Liver (tissue), 9 donors: ENCODE measurements around the gene SLC11A1. TPM values are rescaled to one million over a fixed set of nuclear protein-coding genes. Genes with fewer than 3 reads are reported as not detected.

Source experiments
- DNase-seq: peaks from one replicate; pipeline ENCODE4 v3.0.0-alpha.2; 2017; ENCODE audit warnings: low spot score
- H3K27ac ChIP-seq, 2 donors: one replicate each; pipeline ENCODE4 v1.7.0; 2013; ENCODE audit warnings: inconsistent platforms in 2 of 2, low read length in 2 of 2, control low read depth in 1 of 2, low read depth in 1 of 2, mild to moderate bottlenecking in 1 of 2
- H3K27me3 ChIP-seq, 4 donors: one replicate each; pipeline versions ENCODE4 v1.6.1 to v1.7.0; 2013; ENCODE audit warnings: low read length in 3 of 4, inconsistent platforms in 1 of 4, mild to moderate bottlenecking in 1 of 4, moderate library complexity in 1 of 4; ENCODE audit not compliant: control insufficient read depth in 4 of 4, insufficient read depth in 4 of 4
- H3K36me3 ChIP-seq, 4 donors: one replicate each; pipeline versions ENCODE4 v1.6.1 to v1.7.0; 2013; ENCODE audit warnings: low read length in 3 of 4, mild to moderate bottlenecking in 3 of 4, low read depth in 1 of 4, moderate library complexity in 1 of 4; ENCODE audit not compliant: control insufficient read depth in 4 of 4, insufficient read depth in 3 of 4
- H3K4me1 ChIP-seq, 4 donors: one replicate each; pipeline versions ENCODE4 v1.6.1 to v1.7.0; 2013; ENCODE audit warnings: low read length in 3 of 4, mild to moderate bottlenecking in 3 of 4, moderate library complexity in 1 of 4; ENCODE audit not compliant: control insufficient read depth in 4 of 4, insufficient read depth in 4 of 4
- H3K4me3 ChIP-seq, 3 donors: one replicate each; pipeline versions ENCODE4 v1.6.1 to v1.7.0; 2013; ENCODE audit warnings: low read length in 3 of 3, control low read depth in 1 of 3, low read depth in 1 of 3, mild to moderate bottlenecking in 1 of 3
- H3K9ac ChIP-seq, 2 donors: one replicate each; pipeline ENCODE4 v1.7.0; 2013; ENCODE audit warnings: low read length in 2 of 2, mild to moderate bottlenecking in 2 of 2, moderate library complexity in 2 of 2, control low read depth in 1 of 2, low read depth in 1 of 2
- H3K9me3 ChIP-seq, 4 donors: one replicate each; pipeline versions ENCODE4 v1.6.1 to v1.7.0; 2013; ENCODE audit warnings: low read length in 3 of 4; ENCODE audit not compliant: control insufficient read depth in 4 of 4
- ATF3 ChIP-seq: IDR thresholded peaks from 2 replicates; pipeline ENCODE4 v1.6.1; 2016; ENCODE audit warnings: antibody characterized with exemption
- CTCF ChIP-seq: fragments of 150-350 bp; IDR thresholded peaks from 2 replicates; pipeline ENCODE4 v1.5.1; 2017; ENCODE audit warnings: improper control_type of control experiment, low read depth, low read length; ENCODE audit not compliant: missing input control
- EGR1 ChIP-seq, 2 donors: IDR thresholded peaks; 2 replicates each; pipeline ENCODE4 v1.6.1; 2016 to 2018; ENCODE audit warnings: antibody characterized with exemption in 2 of 2, low read depth in 2 of 2
- FOXA1 ChIP-seq: IDR thresholded peaks from 2 replicates; pipeline ENCODE4 v1.6.1; 2016; ENCODE audit warnings: antibody characterized with exemption
- FOXA2 ChIP-seq: IDR thresholded peaks from 2 replicates; pipeline ENCODE4 v1.6.1; 2016; ENCODE audit warnings: antibody characterized with exemption
- GABPA ChIP-seq, 2 donors: IDR thresholded peaks in 1 of 2; conservative IDR thresholded peaks in 1 of 2; 2 replicates each; pipeline ENCODE4 v1.6.1; 2016; ENCODE audit warnings: antibody characterized with exemption in 2 of 2, mild to moderate bottlenecking in 1 of 2, moderate library complexity in 1 of 2
- HNF4A ChIP-seq, 2 donors: conservative IDR thresholded peaks; 2 replicates each; pipeline ENCODE4 v1.6.1; 2016; ENCODE audit warnings: antibody characterized with exemption in 2 of 2, mild to moderate bottlenecking in 2 of 2
- HNF4G ChIP-seq: IDR thresholded peaks from 2 replicates; pipeline ENCODE4 v1.6.1; 2016; ENCODE audit warnings: antibody characterized with exemption
- JUND ChIP-seq, 2 donors: IDR thresholded peaks; 2 replicates each; pipeline ENCODE4 v1.6.1; 2016; ENCODE audit warnings: antibody characterized with exemption in 2 of 2
- NR2F2 ChIP-seq: IDR thresholded peaks from 2 replicates; pipeline ENCODE4 v1.6.1; 2016; ENCODE audit warnings: antibody characterized with exemption
- RAD21 ChIP-seq, 2 donors: IDR thresholded peaks; 2 replicates each; pipeline ENCODE4 v1.6.1; 2016; ENCODE audit warnings: antibody characterized with exemption in 2 of 2, mild to moderate bottlenecking in 2 of 2
- RXRA ChIP-seq, 2 donors: IDR thresholded peaks; 2 replicates each; pipeline ENCODE4 v1.6.1; 2017 to 2018; ENCODE audit warnings: antibody characterized with exemption in 2 of 2, mild to moderate bottlenecking in 1 of 2
- SP1 ChIP-seq: IDR thresholded peaks from 2 replicates; pipeline ENCODE4 v1.6.1; 2018; ENCODE audit warnings: antibody characterized with exemption, mild to moderate bottlenecking
- TAF1 ChIP-seq: conservative IDR thresholded peaks from 2 replicates; pipeline ENCODE4 v1.6.1; 2016; ENCODE audit warnings: antibody characterized with exemption, mild to moderate bottlenecking
- YY1 ChIP-seq: IDR thresholded peaks from 2 replicates; pipeline ENCODE4 v1.6.1; 2016; ENCODE audit warnings: antibody characterized with exemption, mild to moderate bottlenecking
- WGBS: extraction: QIAGEN DNeasy Blood & Tissue Kit; methylation state at CpG from one replicate; pipeline ENCODE4 v1.1.7; 2013; 5-methylcytosine and 5-hydroxymethylcytosine counted together
- polyA plus RNA-seq, 2 donors: library from polyadenylated mRNA; stranded (reverse) in 1 of 2; unstranded in 1 of 2; fragments of 200-250 nt in 1 of 2; fragments of >200 nt in 1 of 2; fragmentation: Nextera tagmentation in 1 of 2; extraction: Ambion mirVana in 1 of 2; gene quantifications; one replicate each; pipeline versions ENCODE4 v1.2.1 to v1.2.3, GENCODE V29; 2013 to 2015
- total RNA-seq, 2 donors: library from RNA; depleted of rRNA; stranded (reverse); fragments of >200 nt; gene quantifications; one replicate each; pipeline ENCODE4 v1.2.3, GENCODE V29; 2014
- TF ChIP-seq, protein P1 (sequence below): IDR thresholded peaks from 2 replicates; pipeline ENCODE4 v1.6.1; 2016; ENCODE audit warnings: antibody characterized with exemption
- TF ChIP-seq, protein P2 (sequence below): IDR thresholded peaks from 2 replicates; pipeline ENCODE4 v1.6.1; 2016; ENCODE audit warnings: antibody characterized with exemption
- donor health status: healthy.
- donor health status: healthy.
- donor health status: healthy.
- donor health status: healthy.
- donor health status: healthy.

Gene SLC11A1
- total and polyA plus RNA-seq, 4 donors = 1.4 to 23.0 (median 3.2) TPM

GRCh38 chr2:218370410-218371063 is 11.5 kb upstream of the SLC11A1 start:
- TF ChIP-seq SP1 (peak; percentile 51), RXRA (IDR thresholded peaks at IDR 0.05) (peak; percentile 3 to 48), TAF1 (no peak), HNF4A (conservative IDR thresholded peaks at IDR 0.05) (peak; percentile 23 to 26), RAD21 (IDR thresholded peaks at IDR 0.05) (no peak), JUND (IDR thresholded peaks at IDR 0.05) (peak in 1 of 2 donors; percentile 40), GABPA (IDR thresholded peaks at IDR 0.05 in 1 of 2, conservative IDR thresholded peaks at IDR 0.05 in 1 of 2) (peak in 1 of 2 donors; percentile 13)
- DNase-seq = no peak
- 76% methylated on average over 11 of the region's 11 CpGs for WGBS

GRCh38 chr2:218371983-218372350 is 10.1 kb upstream of the SLC11A1 start:
- Histone ChIP-seq H3K9me3 (no peaks in the 10 kb centered on the region), H3K4me3 (no peak overlapping the region), H3K9ac (no peak overlapping the region), H3K36me3 (no peaks in the 10 kb centered on the region), H3K4me1 (peaks cover 0 to 4% (median under 1%) of the 10 kb centered on the region in 4 donors), H3K27ac (no peak overlapping the region), H3K27me3 (no peaks in the 10 kb centered on the region)
- no peak for DNase-seq
- no peak for TF ChIP-seq NR2F2
- TF ChIP-seq HNF4A (conservative IDR thresholded peaks at IDR 0.05) = peak; percentile 32 to 36
- peak; percentile 11 for TF ChIP-seq HNF4G
- TF ChIP-seq RXRA (IDR thresholded peaks at IDR 0.05) = peak in 1 of 2 donors; percentile 8

More at GRCh38 chr2:218370410-218371063, 11.5 kb upstream of the SLC11A1 start:
- Histone ChIP-seq H3K36me3 (no peaks in the 10 kb centered on the region), H3K4me1 (peaks cover 0 to 5% (median under 1%) of the 10 kb centered on the region in 4 donors), H3K9ac (peak overlapping the region in 1 of 2 donors; percentile 27), H3K27me3 (no peaks in the 10 kb centered on the region), H3K27ac (peak overlapping the region; percentile 63 to 80), H3K9me3 (no peaks in the 10 kb centered on the region), H3K4me3 (no peak overlapping the region)

- TF ChIP-seq JUND (IDR thresholded peaks at IDR 0.05) (no peak), TAF1 (no peak), HNF4A (conservative IDR thresholded peaks at IDR 0.05) (no peak), ATF3 (no peak)
- TF ChIP-seq, protein P1, sequence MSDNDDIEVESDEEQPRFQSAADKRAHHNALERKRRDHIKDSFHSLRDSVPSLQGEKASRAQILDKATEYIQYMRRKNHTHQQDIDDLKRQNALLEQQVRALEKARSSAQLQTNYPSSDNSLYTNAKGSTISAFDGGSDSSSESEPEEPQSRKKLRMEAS = no peak
- WGBS = 85% methylated on average over 4 of the region's 4 CpGs
- no peaks in the 10 kb centered on the region for H3K9me3 ChIP-seq
Observed at GRCh38 chr2:218374795-218375194, 7.3 kb upstream of the SLC11A1 start.

DNA sequence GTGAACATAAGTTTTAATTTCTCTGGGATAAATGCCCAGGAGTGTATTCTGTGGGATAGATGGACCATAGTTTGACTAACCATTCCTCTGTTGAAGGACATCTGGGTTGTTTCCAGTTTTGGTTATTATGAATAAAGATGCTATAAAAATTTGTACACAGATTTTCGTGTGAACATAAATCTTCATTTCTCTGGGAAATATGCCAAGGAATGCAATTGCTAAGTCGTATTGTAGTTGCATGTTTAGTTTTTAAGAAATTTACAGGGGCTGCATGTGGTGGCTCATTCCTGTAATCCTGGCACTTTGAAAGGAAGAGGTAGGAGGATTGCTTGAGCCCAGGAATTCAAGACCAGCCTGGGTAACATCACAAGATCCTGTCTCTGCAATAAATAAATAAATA is 6.9 kb upstream of the SLC11A1 start:
- Histone ChIP-seq H3K27ac (no peak overlapping the region), H3K9me3 (no peaks in the 10 kb centered on the region), H3K4me3 (no peak overlapping the region), H3K4me1 (peaks cover 0 to 1% (median 0%) of the 10 kb centered on the region in 4 donors), H3K27me3 (no peaks in the 10 kb centered on the region), H3K36me3 (no peaks in the 10 kb centered on the region), H3K9ac (no peak overlapping the region)
- 75% methylated on average over 2 of the region's 2 CpGs for WGBS
- DNase-seq = no peak
- TF ChIP-seq FOXA1 (no peak), EGR1 (IDR thresholded peaks at IDR 0.05; ENCODE audit: low read depth in 2 of 2) (no peak), TAF1 (no peak), CTCF (no peak), SP1 (no peak), NR2F2 (no peak), HNF4G (no peak), JUND (IDR thresholded peaks at IDR 0.05) (no peak), RAD21 (IDR thresholded peaks at IDR 0.05) (no peak), GABPA (IDR thresholded peaks at IDR 0.05 in 1 of 2, conservative IDR thresholded peaks at IDR 0.05 in 1 of 2) (no peak), RXRA (IDR thresholded peaks at IDR 0.05) (no peak), HNF4A (conservative IDR thresholded peaks at IDR 0.05) (no peak), FOXA2 (no peak), YY1 (no peak)
- TF ChIP-seq, protein P2, sequence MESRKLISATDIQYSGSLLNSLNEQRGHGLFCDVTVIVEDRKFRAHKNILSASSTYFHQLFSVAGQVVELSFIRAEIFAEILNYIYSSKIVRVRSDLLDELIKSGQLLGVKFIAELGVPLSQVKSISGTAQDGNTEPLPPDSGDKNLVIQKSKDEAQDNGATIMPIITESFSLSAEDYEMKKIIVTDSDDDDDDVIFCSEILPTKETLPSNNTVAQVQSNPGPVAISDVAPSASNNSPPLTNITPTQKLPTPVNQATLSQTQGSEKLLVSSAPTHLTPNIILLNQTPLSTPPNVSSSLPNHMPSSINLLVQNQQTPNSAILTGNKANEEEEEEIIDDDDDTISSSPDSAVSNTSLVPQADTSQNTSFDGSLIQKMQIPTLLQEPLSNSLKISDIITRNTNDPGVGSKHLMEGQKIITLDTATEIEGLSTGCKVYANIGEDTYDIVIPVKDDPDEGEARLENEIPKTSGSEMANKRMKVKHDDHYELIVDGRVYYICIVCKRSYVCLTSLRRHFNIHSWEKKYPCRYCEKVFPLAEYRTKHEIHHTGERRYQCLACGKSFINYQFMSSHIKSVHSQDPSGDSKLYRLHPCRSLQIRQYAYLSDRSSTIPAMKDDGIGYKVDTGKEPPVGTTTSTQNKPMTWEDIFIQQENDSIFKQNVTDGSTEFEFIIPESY = no peak
- TF ChIP-seq, protein P1 = no peak

More at GRCh38 chr2:218374795-218375194, 7.3 kb upstream of the SLC11A1 start:
- no peak overlapping the region for H3K9ac ChIP-seq
- no peaks in the 10 kb centered on the region for H3K27me3 ChIP-seq
- H3K27ac ChIP-seq = no peak overlapping the region
- no peaks in the 10 kb centered on the region for H3K36me3 ChIP-seq
- H3K4me3 ChIP-seq = no peak overlapping the region
- peaks cover 0 to 1% (median 0%) of the 10 kb centered on the region in 4 donors for H3K4me1 ChIP-seq
- no peak for DNase-seq
